Measurements from ENCODE around the gene ATG3. TPM values are rescaled to one million over a fixed set of nuclear protein-coding genes. Genes with fewer than 3 reads are reported as not detected.
A peak's percentile ranks its signal among the peaks of the same experiment; 100 is the strongest.
"Not testable (repeated sequence)": the region's sequence is repeated elsewhere in the genome, so short reads cannot be mapped to it uniquely, and the experiment has no call there.

ATG3 gene
- total RNA-seq, 1 donor from 2014 or later: 39.0 TPM

DNA sequence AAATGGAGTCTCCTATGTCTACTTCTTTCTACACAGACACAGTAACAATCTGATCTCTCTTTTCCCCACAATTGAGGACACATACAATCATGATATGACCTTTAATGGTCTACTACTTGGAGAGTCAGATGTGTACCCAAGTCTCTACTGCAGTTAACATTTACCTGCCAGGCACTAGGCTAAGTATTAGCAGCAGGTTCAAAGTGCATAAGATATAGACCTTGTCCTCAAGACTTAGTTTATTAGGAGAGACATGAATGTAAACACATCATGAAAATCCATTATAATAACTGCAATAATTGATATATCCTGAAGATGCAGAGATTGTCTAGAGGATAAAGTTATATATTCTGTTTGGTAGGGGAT, 3.2 kb upstream of the ATG3 start:
- ATAC-seq: no peak
- intact Hi-C loops (cut with micrococcal nuclease): no loop called here
- no peak for DNase-seq

- DNase-seq; intact Hi-C loops (cut with micrococcal nuclease); ATAC-seq: not testable (repeated sequence)
Observed at GRCh38 chr3:112564247-112564939, 2.6 kb upstream of the ATG3 start.

- intact Hi-C loops (cut with micrococcal nuclease): no loop called here
- ATAC-seq (peak; percentile 71), DNase-seq (no peak)
Observed at GRCh38 chr3:112561484-112561733, 353 bp downstream of the ATG3 start.

DNA sequence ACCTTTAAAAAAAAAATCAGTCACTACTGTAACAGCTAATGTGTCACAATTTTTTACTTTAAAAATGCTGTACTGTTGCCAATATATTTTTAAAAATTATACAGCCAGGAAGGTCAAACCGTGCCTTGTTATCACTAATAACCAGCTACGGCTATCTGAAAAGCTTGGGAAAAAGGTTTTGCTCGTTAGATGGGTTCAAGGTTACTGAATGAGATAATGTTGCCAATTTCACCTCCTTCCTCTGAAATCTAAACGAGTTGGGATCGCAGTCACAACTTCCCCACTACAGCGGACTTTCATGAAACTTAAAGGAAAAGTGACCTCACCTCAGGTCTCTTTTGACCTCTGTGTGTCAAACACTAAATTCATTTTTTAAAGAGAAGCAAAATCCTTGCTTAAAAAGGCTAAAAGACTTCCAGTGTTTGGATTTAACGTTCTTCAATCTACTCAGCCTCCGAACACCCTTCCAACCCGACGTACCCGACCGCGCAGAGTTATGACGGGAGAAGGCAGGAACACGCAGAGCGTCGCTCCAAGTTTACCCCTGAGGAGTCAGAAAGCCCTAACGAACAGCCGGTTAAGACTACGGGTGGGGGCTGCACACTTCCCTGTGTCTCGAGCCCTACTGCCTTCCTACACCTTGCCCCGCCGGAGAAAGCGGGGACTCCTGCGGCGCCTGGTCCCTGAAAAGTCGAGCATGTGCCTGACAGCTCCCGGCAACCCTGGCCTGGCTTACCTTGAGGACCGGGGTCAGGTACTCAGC, 860 bp downstream of the ATG3 start:
- intact Hi-C loops (cut with micrococcal nuclease): no loop called here
- ATAC-seq (peak; percentile 43), DNase-seq (peak; percentile 63)

DNA sequence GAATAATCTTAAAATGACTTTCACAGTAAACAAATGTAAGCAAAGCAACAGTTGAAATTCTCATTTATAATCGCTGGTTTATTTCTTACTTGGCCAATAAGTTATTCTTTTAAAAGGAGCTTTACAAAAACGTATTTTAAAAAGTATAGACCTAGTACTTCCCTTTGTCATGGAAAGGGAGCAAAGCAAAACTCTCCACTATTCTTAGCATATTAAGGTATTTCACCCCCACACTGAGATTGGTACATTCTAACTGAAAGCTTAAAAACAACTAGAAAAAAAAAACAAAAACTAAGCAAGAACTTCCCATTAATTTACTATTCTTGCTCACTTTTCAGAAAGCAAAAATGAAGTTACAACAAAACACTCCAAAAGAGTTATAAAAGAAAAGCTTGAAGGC, 1.5 kb downstream of the ATG3 start:
- ATAC-seq: no peak
- intact Hi-C loops (cut with micrococcal nuclease): no loop called here

DNA sequence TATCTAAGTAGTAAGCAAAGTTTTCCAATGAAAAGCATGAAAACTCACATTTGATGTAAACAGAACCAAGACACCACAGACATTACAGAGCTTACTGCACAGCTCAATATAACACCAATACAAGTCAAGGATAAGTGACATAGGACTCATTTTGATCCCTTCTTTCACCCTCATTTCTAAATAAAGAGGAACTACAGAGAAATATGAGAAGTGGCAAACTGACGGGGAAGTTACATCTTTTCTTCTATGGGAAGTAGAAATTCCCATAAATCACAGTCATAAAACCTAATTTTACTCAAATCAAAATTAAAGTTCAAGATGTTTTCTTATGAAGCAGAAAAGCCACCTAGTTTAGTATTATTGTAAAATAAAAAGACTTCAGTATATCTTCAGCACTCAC, 3.8 kb downstream of the ATG3 start:
- intact Hi-C loops (cut with micrococcal nuclease): no loop called here

More for the DNA sequence above, 1.5 kb downstream of the ATG3 start:
- no peak for DNase-seq

GRCh38 chr3:112555535-112556170, 6.1 kb downstream of the ATG3 start:
- no peak for DNase-seq
- intact Hi-C loops (cut with micrococcal nuclease): no loop called here
- ATAC-seq: no peak

More for the DNA sequence above, 3.8 kb downstream of the ATG3 start:
- DNase-seq: no peak
- ATAC-seq: no peak

DNA sequence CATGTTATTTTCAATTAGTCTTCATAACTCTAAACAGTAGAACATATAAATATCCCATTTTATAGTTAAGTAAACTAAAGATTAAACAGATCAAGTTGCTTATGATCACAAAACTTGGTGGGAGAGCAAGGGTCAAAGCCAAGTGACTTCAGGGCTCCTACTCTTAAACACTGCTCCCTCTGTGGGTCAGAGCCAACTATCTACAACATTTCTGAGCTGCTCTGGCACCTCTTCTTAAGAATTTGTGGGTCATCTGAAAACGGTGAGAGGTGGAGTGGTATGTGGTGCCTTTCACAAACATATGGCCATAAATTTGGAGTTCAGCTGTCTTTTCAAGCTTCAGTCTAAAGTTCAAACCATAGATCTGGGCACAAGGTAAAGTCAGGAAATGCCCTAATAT, 10.9 kb downstream of the ATG3 start:
- ATAC-seq (no peak), DNase-seq (no peak)
- intact Hi-C loops (cut with micrococcal nuclease): no loop called here

DNA sequence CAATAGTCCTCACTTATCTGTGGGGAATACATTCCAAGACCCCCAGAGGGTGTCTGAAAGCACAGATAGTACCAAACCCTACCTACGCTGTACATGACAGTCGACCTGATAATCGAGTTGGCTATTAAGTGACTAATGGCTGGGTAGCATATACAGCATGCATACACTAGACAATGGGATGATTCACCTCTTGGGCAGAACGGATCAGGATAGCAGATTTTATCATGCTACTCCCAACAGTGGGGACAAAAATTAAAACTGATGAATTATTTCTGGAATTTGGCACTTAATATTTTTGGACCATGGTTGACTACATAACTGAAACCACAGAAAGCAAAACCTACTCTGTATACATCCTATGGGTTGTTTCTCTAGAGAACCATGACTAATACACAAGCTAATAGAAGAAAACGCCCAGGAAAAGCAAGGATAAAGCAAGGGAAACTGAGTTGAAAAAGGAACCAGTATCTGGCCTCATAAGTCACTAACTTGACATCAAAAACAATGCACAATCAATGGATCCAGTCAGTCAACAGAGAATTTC, 15.5 kb downstream of the ATG3 start:
- intact Hi-C loops (cut with micrococcal nuclease): no loop called here
- DNase-seq (no peak), ATAC-seq (no peak)

GRCh38 chr3:112539825-112540650, 21.7 kb downstream of the ATG3 start:
- ATAC-seq (no peak), DNase-seq (no peak)
- intact Hi-C loops (cut with micrococcal nuclease): no loop called here

DNA sequence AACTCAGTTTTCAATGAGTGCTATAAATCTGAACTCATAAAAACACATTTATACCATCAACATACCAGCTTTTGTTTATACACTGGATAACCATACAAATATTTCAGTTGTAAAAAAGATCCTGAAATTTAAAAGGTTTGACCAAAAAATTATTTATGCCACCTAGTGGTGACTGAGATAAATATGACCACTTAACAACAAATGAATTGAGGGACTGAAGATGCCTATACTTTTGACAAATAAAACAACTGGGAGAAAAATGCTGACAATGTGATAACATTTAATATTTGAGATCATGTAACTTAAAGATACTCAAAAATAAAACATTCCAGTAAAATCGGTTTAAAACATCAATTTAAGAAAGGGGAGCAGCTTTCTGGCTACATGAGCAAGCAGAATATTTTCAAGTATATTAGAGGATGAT, 30.4 kb downstream of the ATG3 start:
- DNase-seq (no peak), ATAC-seq (no peak)
- intact Hi-C loops (cut with micrococcal nuclease): loop anchor here (5.0 kb wide), 1 partner anchor 239 kb away; the partner anchor contains the start of gene SLC9C1

DNA sequence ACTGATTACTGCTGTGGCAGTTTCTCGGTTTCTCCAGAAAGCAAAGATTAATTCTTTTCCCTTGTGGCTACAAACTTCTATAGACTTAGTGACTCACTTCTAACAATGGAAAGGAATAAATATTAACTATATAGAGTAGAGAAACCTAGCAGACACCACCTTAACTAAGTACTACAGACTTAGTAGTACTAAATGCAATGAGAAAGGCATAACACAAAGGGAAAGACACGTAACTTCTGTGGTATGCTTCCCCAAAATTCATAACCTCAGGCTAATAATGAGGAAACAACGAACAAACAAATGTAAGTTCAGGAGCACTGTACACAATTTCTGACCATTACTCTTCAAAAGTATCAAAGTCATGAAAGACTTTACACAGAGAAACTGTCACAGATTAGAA, 31.2 kb downstream of the ATG3 start:
- no peak for ATAC-seq
- DNase-seq: no peak
- intact Hi-C loops (cut with micrococcal nuclease): loop anchor here (5.0 kb wide), 1 partner anchor 238 kb away; the partner anchor contains the start of gene SLC9C1

DNA sequence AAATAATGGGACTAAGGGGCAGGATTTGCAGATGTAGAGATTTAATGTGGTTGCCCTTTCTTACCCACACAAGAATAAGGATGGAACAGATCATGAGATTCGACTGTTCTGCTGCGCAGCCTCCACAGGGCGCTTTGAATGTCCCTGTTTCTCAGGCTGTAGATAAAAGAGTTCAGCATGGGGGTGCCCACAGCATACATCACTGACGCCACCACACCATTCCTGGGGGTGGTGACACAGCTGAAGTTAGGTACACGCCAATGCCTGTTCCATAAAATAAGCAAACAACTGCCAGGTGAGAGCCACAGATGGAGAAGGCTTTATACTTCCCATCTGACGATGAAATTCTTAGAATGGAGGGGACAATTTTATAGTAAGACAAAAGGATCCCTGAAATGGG, 37.6 kb downstream of the ATG3 start:
- ATAC-seq; intact Hi-C loops (cut with micrococcal nuclease); DNase-seq: not testable (repeated sequence)

- DNase-seq (no peak), ATAC-seq (peak; percentile 61)
- intact Hi-C loops (cut with micrococcal nuclease): loop anchor here (10.0 kb wide), 1 partner anchor 195 kb away; no protein-coding TSS in a partner anchor
Observed at GRCh38 chr3:112519424-112520001, 42.2 kb downstream of the ATG3 start.

DNA sequence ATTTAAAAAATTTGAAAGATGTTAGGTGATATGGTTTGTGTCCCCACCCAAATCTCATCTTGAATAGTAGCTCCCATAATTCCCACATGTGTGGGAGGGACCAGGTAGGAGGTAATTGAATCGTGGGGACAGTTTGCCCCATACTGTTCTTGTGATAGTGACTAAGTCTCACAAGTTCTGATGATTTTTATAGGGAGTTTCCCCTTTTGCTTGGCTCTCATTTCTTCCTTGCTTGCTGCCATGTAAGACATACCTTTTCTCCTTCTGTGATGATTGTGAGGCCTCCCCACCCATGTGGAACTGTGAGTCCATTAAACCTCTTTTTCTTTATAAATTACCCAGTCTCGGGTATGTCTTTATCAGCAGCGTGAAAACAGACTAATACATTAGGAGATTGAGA, 42.8 kb downstream of the ATG3 start:
- intact Hi-C loops (cut with micrococcal nuclease): loop anchor here (10.0 kb wide), 1 partner anchor 194 kb away; no protein-coding TSS in a partner anchor
- not testable (repeated sequence) for ATAC-seq, DNase-seq

GRCh38 chr3:112514527-112515128, 47.1 kb downstream of the ATG3 start:
- no peak for DNase-seq
- intact Hi-C loops (cut with micrococcal nuclease): loop anchor here (10.0 kb wide), 1 partner anchor 190 kb away; no protein-coding TSS in a partner anchor
- no peak for ATAC-seq

- DNase-seq: no peak
- intact Hi-C loops (cut with micrococcal nuclease): loop anchor here (10.0 kb wide), 1 partner anchor 188 kb away; no protein-coding TSS in a partner anchor
- no peak for ATAC-seq
Observed at GRCh38 chr3:112512320-112512719, 49.4 kb downstream of the ATG3 start.

DNA sequence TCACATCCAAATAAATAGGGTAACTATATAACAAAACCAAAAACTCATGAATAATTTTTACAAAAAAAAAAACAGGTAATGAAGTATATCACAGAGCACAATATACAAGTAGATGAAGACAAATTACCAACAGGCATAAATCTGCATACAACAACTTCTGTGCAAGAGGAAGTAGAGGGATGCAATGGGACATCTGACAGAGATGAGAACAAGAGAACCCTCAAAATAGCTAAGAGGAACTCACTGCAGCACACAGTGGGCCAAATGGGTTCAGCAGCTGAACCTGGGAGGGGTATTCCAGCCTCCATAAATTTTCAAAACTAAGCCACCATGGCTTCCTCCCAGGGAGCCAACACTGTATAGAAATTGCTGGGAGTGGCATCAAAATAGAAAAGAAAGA, 52.9 kb downstream of the ATG3 start:
- DNase-seq (no peak), ATAC-seq (no peak)
- intact Hi-C loops (cut with micrococcal nuclease): no loop called here
